ENCODE data around the gene IFNAR1.

Gene IFNAR1

GRCh38 chr21:33402001-33402979, 77.5 kb downstream of the IFNAR1 start:
- no peak for DNase-seq (ENCODE audit: low read depth, low spot score)

GRCh38 chr21:33403128-33403785, 78.5 kb downstream of the IFNAR1 start, which contains the start of gene IFNGR2:
Gene IFNGR2, plus strand, starts transcription at chr21:33403413. Its CDS starts 131 bp downstream, at chr21:33403544.
- DNase-seq (ENCODE audit: low read depth, low spot score), result no peak

GRCh38 chr21:33403786-33404585, 79.2 kb downstream of the IFNAR1 start:
- DNase-seq (ENCODE audit: low read depth, low spot score), result no peak

- DNase-seq (ENCODE audit: low read depth, low spot score), result no peak
Observed at GRCh38 chr21:33406493-33406892, 81.7 kb downstream of the IFNAR1 start.
